CD4-positive, alpha-beta memory T cell (primary cell): ENCODE measurements around the gene TPRKB. TPM values are rescaled to one million over a fixed set of nuclear protein-coding genes. Genes with fewer than 3 reads are reported as not detected.
"Not testable (repeated sequence)": the region's sequence is repeated elsewhere in the genome, so short reads cannot be mapped to it uniquely, and the experiment has no call there.

Experiments
- CTCF ChIA-PET: fragments of 350-600 bp; sonication (Branson Sonifier 250); formaldehyde crosslinking; loops from one replicate; lab custom pipeline; 2021; ENCODE audit warnings: inconsistent platforms; ENCODE audit not compliant: partially characterized antibody; lab: Charles Lee
- POLR2A ChIA-PET: fragments of 350-600 bp; sonication (Branson Sonifier 250); formaldehyde crosslinking; loops from one replicate; lab custom pipeline; 2021; ENCODE audit not compliant: partially characterized antibody; lab: Charles Lee
- DNase-seq, 5 donors: peaks; one replicate each; pipeline versions ENCODE4 v3.0.0 to v3.0.0-alpha.2; 2020 to 2022; ENCODE audit warnings: mixed read lengths in 1 of 5
- H3K27ac ChIP-seq: one replicate; pipeline ENCODE4 v1.7.0; 2013; ENCODE audit warnings: low read depth, low read length
- H3K27me3 ChIP-seq: 2 replicates; pipeline ENCODE4 v1.7.0; 2013; ENCODE audit warnings: mild to moderate bottlenecking, low read length, moderate library complexity; ENCODE audit not compliant: insufficient read depth
- H3K36me3 ChIP-seq: 2 replicates; pipeline ENCODE4 v1.7.0; 2013; ENCODE audit warnings: mild to moderate bottlenecking, low read length, moderate library complexity; ENCODE audit not compliant: insufficient read depth
- H3K4me1 ChIP-seq: 2 replicates; pipeline ENCODE4 v1.7.0; 2013; ENCODE audit warnings: mild to moderate bottlenecking, low read length, moderate library complexity; ENCODE audit not compliant: insufficient read depth
- H3K4me3 ChIP-seq, 2 donors: one replicate each; pipeline ENCODE4 v1.7.0; 2013; ENCODE audit warnings: low read length in 2 of 2, mild to moderate bottlenecking in 1 of 2
- H3K9me3 ChIP-seq, 2 donors: one replicate each; pipeline ENCODE4 v1.7.0; 2013; ENCODE audit warnings: low read length in 2 of 2, control low read depth in 1 of 2; ENCODE audit not compliant: control insufficient read depth in 1 of 2
- H3K27ac Mint-ChIP-seq, 7 donors: one replicate each; pipeline ENCODE4 v1.8.0; 2020 to 2021; ENCODE audit warnings: mixed read lengths in 7 of 7, mild to moderate bottlenecking in 6 of 7, inconsistent platforms in 3 of 7, moderate library complexity in 3 of 7
- H3K27me3 Mint-ChIP-seq, 2 donors: one replicate each; pipeline ENCODE4 v1.8.0; 2020 to 2021; ENCODE audit warnings: mixed read lengths in 2 of 2
- H3K36me3 Mint-ChIP-seq, 2 donors: one replicate each; pipeline ENCODE4 v1.8.0; 2020 to 2021; ENCODE audit warnings: mixed read lengths in 2 of 2, inconsistent platforms in 1 of 2, mild to moderate bottlenecking in 1 of 2
- H3K4me1 Mint-ChIP-seq, 4 donors: one replicate each; pipeline ENCODE4 v1.8.0; 2020 to 2021; ENCODE audit warnings: mixed read lengths in 4 of 4, mild to moderate bottlenecking in 1 of 4
- H3K4me3 Mint-ChIP-seq, 8 donors: one replicate each; pipeline ENCODE4 v1.8.0; 2020 to 2021; ENCODE audit warnings: mixed read lengths in 8 of 8, mild to moderate bottlenecking in 7 of 8, moderate library complexity in 6 of 8, inconsistent platforms in 3 of 8
- H3K9me3 Mint-ChIP-seq, 8 donors: one replicate each; pipeline ENCODE4 v1.8.0; 2020 to 2021; ENCODE audit warnings: mixed read lengths in 8 of 8, mild to moderate bottlenecking in 5 of 8, inconsistent platforms in 3 of 8, moderate library complexity in 1 of 8
- intact Hi-C: fragments of 100-400 bp; cut with micrococcal nuclease; formaldehyde crosslinking; loops from one replicate; pipeline ENCODE4 v1.15.1; 2023
- polyA plus RNA-seq, 2 donors: library from polyadenylated mRNA; unstranded; fragments of 300-500 nt; fragmentation: Illumina TruSeq; gene quantifications; one replicate each; pipeline ENCODE4 v1.2.3, GENCODE V29; 2021
- total RNA-seq, 2 experiments: library from RNA; stranded (reverse); gene quantifications; one replicate each; pipeline ENCODE4 v1.2.3, GENCODE V29; 2021

Gene TPRKB
- total and polyA plus RNA-seq, 4 experiments from 2014 or later, result 31.7 to 74.4 (median 48.7) TPM

- Mint-ChIP-seq H3K4me3 (no peak overlapping the region), H3K27ac (no peak overlapping the region), H3K9me3 (no peaks in the 10 kb centered on the region), H3K4me1 (peaks cover 0 to 2% (median under 1%) of the 10 kb centered on the region in 4 donors), H3K27me3 (no peaks in the 10 kb centered on the region), H3K36me3 (peaks cover 43 to 79% of the 10 kb centered on the region in 2 donors)
- Histone ChIP-seq H3K4me3 (no peak overlapping the region), H3K36me3 (peaks cover 54% of the 10 kb centered on the region), H3K27ac (no peak overlapping the region), H3K4me1 (no peaks in the 10 kb centered on the region), H3K27me3 (no peaks in the 10 kb centered on the region), H3K9me3 (no peaks in the 10 kb centered on the region)
- intact Hi-C loops, result no loop called here
- CTCF ChIA-PET, result no interaction called here
- no peak for DNase-seq
- POLR2A ChIA-PET, result no interaction called here
These were observed 25.4 kb upstream of the TPRKB start for GRCh38 chr2:73762571-73762970.

GRCh38 chr2:73759904-73760303 is 22.8 kb upstream of the TPRKB start:
- no peaks in the 10 kb centered on the region for H3K9me3 ChIP-seq
- no peak overlapping the region for H3K4me3 Mint-ChIP-seq
- peaks cover 33 to 76% of the 10 kb centered on the region in 2 donors for H3K36me3 Mint-ChIP-seq
- ChIA-PET POLR2A (no interaction called here), CTCF (no interaction called here)
- H3K4me3 ChIP-seq, result no peak overlapping the region
- intact Hi-C loops, result no loop called here
- H3K4me1 ChIP-seq, result no peaks in the 10 kb centered on the region
- no peaks in the 10 kb centered on the region for H3K27me3 Mint-ChIP-seq
- no peaks in the 10 kb centered on the region for H3K4me1 Mint-ChIP-seq
- H3K27me3 ChIP-seq, result no peaks in the 10 kb centered on the region
- DNase-seq, result no peak
- no peak overlapping the region for H3K27ac ChIP-seq
- H3K27ac Mint-ChIP-seq, result no peak overlapping the region
- H3K36me3 ChIP-seq, result peaks cover 41% of the 10 kb centered on the region
- H3K9me3 Mint-ChIP-seq, result no peaks in the 10 kb centered on the region

GRCh38 chr2:73759285-73759764 is 22.2 kb upstream of the TPRKB start:
- peaks cover 36 to 78% of the 10 kb centered on the region in 2 donors for H3K36me3 Mint-ChIP-seq
- H3K27me3 Mint-ChIP-seq, result no peaks in the 10 kb centered on the region
- H3K27ac ChIP-seq, result no peak overlapping the region
- DNase-seq, result no peak
- ChIA-PET POLR2A (no interaction called here), CTCF (no interaction called here)
- no peaks in the 10 kb centered on the region for H3K9me3 Mint-ChIP-seq
- no peak overlapping the region for H3K4me3 ChIP-seq
- H3K4me1 Mint-ChIP-seq, result no peaks in the 10 kb centered on the region
- no peaks in the 10 kb centered on the region for H3K4me1 ChIP-seq
- H3K9me3 ChIP-seq, result no peaks in the 10 kb centered on the region
- intact Hi-C loops, result no loop called here
- H3K36me3 ChIP-seq, result peaks cover 36% of the 10 kb centered on the region
- no peaks in the 10 kb centered on the region for H3K27me3 ChIP-seq
- H3K4me3 Mint-ChIP-seq, result no peak overlapping the region
- no peak overlapping the region for H3K27ac Mint-ChIP-seq

- peaks cover 31% of the 10 kb centered on the region for H3K36me3 ChIP-seq
- intact Hi-C loops, result not testable (repeated sequence)
These were observed 17.2 kb upstream of the TPRKB start for GRCh38 chr2:73754332-73754731.

GRCh38 chr2:73749314-73749713 is 12.2 kb upstream of the TPRKB start:
- H3K9me3 Mint-ChIP-seq, result peaks cover 0 to 2% (median 0%) of the 10 kb centered on the region in 8 donors
- no peak overlapping the region for H3K27ac Mint-ChIP-seq
- peaks cover 51 to 58% of the 10 kb centered on the region in 2 donors for H3K36me3 Mint-ChIP-seq
- POLR2A ChIA-PET, result no interaction called here
- Histone ChIP-seq H3K4me1 (no peaks in the 10 kb centered on the region), H3K36me3 (peaks cover 32% of the 10 kb centered on the region), H3K27me3 (no peaks in the 10 kb centered on the region), H3K9me3 (no peaks in the 10 kb centered on the region), H3K27ac (no peak overlapping the region), H3K4me3 (no peak overlapping the region)
- H3K27me3 Mint-ChIP-seq, result no peaks in the 10 kb centered on the region
- CTCF ChIA-PET, result no interaction called here
- H3K4me3 Mint-ChIP-seq, result no peak overlapping the region
- H3K4me1 Mint-ChIP-seq, result peaks cover 0 to 4% (median 1%) of the 10 kb centered on the region in 4 donors
- no peak for DNase-seq
- intact Hi-C loops, result no loop called here

More at GRCh38 chr2:73754332-73754731, 17.2 kb upstream of the TPRKB start:
- H3K27me3 ChIP-seq, H3K9me3 ChIP-seq, H3K4me3 ChIP-seq, H3K27me3 Mint-ChIP-seq, CTCF ChIA-PET, H3K4me1 Mint-ChIP-seq, H3K4me3 Mint-ChIP-seq, DNase-seq, H3K4me1 ChIP-seq, H3K9me3 Mint-ChIP-seq, H3K27ac ChIP-seq, POLR2A ChIA-PET: not testable (repeated sequence)
- Mint-ChIP-seq H3K27ac (peak overlapping the region in 2 of 7 donors; percentile 53 to 67), H3K36me3 (peaks cover 30 to 71% of the 10 kb centered on the region in 2 donors)

GRCh38 chr2:73746877-73747208 is 9.7 kb upstream of the TPRKB start:
- Mint-ChIP-seq H3K9me3 (peaks cover 0 to 2% (median 0%) of the 10 kb centered on the region in 8 donors), H3K27me3 (no peaks in the 10 kb centered on the region), H3K4me1 (peaks cover 0 to 4% (median 1%) of the 10 kb centered on the region in 4 donors), H3K27ac (peak overlapping the region in 1 of 7 donors; percentile 3), H3K4me3 (no peak overlapping the region), H3K36me3 (peaks cover 49 to 53% of the 10 kb centered on the region in 2 donors)
- H3K27me3 ChIP-seq, result no peaks in the 10 kb centered on the region
- H3K27ac ChIP-seq, result no peak overlapping the region
- CTCF ChIA-PET, result interaction anchor here (1.1 kb wide), 1 partner anchor 34 kb away, joined by 3 read pairs; no protein-coding TSS in a partner anchor
- intact Hi-C loops, result no loop called here
- H3K36me3 ChIP-seq, result peaks cover 23% of the 10 kb centered on the region
- DNase-seq, result no peak
- no peaks in the 10 kb centered on the region for H3K9me3 ChIP-seq
- POLR2A ChIA-PET, result interaction anchor here (1.8 kb wide), 1 partner anchor 9 kb away, joined by 5 read pairs; the partner anchor contains the start of gene TPRKB
- H3K4me3 ChIP-seq, result no peak overlapping the region
- H3K4me1 ChIP-seq, result no peaks in the 10 kb centered on the region

GRCh38 chr2:73746015-73746876 is 9.1 kb upstream of the TPRKB start:
- Histone ChIP-seq H3K4me1 (no peaks in the 10 kb centered on the region), H3K9me3 (no peaks in the 10 kb centered on the region), H3K27me3 (no peaks in the 10 kb centered on the region), H3K36me3 (peaks cover 17% of the 10 kb centered on the region), H3K4me3 (no peak overlapping the region), H3K27ac (no peak overlapping the region)
- peaks cover 51 to 58% of the 10 kb centered on the region in 2 donors for H3K36me3 Mint-ChIP-seq
- no peaks in the 10 kb centered on the region for H3K27me3 Mint-ChIP-seq
- peaks cover 0 to 2% (median 0%) of the 10 kb centered on the region in 8 donors for H3K9me3 Mint-ChIP-seq
- intact Hi-C loops, result no loop called here
- peak overlapping the region in 3 of 7 donors; percentile 6 to 63 (median 23) for H3K27ac Mint-ChIP-seq
- peaks cover 0 to 4% (median 1%) of the 10 kb centered on the region in 4 donors for H3K4me1 Mint-ChIP-seq
- ChIA-PET POLR2A (interaction anchor here (1.8 kb wide), 1 partner anchor 9 kb away, joined by 5 read pairs; the partner anchor contains the start of gene TPRKB), CTCF (interaction anchor here (1.1 kb wide), 1 partner anchor 35 kb away, joined by 3 read pairs; no protein-coding TSS in a partner anchor)
- H3K4me3 Mint-ChIP-seq, result no peak overlapping the region
- DNase-seq, result no peak
